Measurements from ENCODE around the gene DLG2. TPM values are rescaled to one million over a fixed set of nuclear protein-coding genes. Genes with fewer than 3 reads are reported as not detected.

The DLG2 gene
- total RNA-seq, 1 experiment from 2014 or later: 17.5 TPM

GRCh38 chr11:85664615-85665481 is 37.7 kb upstream of the DLG2 start, which contains the start of gene CREBZF (continued):
- no peak for TF ChIP-seq CTCF (IDR thresholded peaks at IDR 0.05)

GRCh38 chr11:85663753-85664614 is 36.8 kb upstream of the DLG2 start:
- CTCF ChIA-PET: interaction anchor here (1.0 to 1.4 kb wide), 2 partner anchors 16 to 26 kb away, joined by 3 to 4 read pairs; partner anchors contain the start of gene TMEM126A
- Mint-ChIP-seq H3K4me1 (peaks cover 34% of the 10 kb centered on the region), H3K27ac (peak overlapping the region; percentile 80), H3K36me3 (peaks cover 43% of the 10 kb centered on the region), H3K4me3 (peak overlapping the region; percentile 96), H3K9me3 (no peaks in the 10 kb centered on the region), H3K27me3 (ENCODE audit: low read depth) (no peaks in the 10 kb centered on the region)
- peak; percentile 31 for ATAC-seq
- peak; percentile 78 for DNase-seq (ENCODE audit: low spot score)
- TF ChIP-seq CTCF (IDR thresholded peaks at IDR 0.05) (no peak), ATF1 (CRISPR knock-in tag; IDR thresholded peaks at IDR 0.05) (peak; percentile 34; the same call in 1 of the 2 replicates), ZBTB21 (CRISPR knock-in tag; IDR thresholded peaks at IDR 0.05; ENCODE audit: borderline replicate concordance) (no peak), ARID4B (CRISPR knock-in tag; IDR thresholded peaks at IDR 0.05; ENCODE audit: borderline replicate concordance) (peak; percentile 42; the same call in 1 of the 2 replicates), ZNF138 (CRISPR knock-in tag; conservative IDR thresholded peaks at IDR 0.05) (no peak), CREM (CRISPR knock-in tag; IDR thresholded peaks at IDR 0.05) (0 out of 2 replicates have a peak, but pooled peaks have one; percentile 34), MAX (CRISPR knock-in tag; IDR thresholded peaks at IDR 0.05) (no peak; the same call in 1 of the 2 replicates), HMGXB4 (CRISPR knock-in tag; IDR thresholded peaks at IDR 0.05) (peak; percentile 80), PRDM15 (CRISPR knock-in tag; IDR thresholded peaks at IDR 0.05) (no peak)
- POLR2A ChIA-PET: interaction anchor here (1.3 to 2.9 kb wide), 3 partner anchors 15 to 191 kb away, joined by 3 to 24 read pairs (median 13); partner anchors contain the start of genes DLG2, TMEM126A and TMEM126B

Measured in WTC11 (cell line).